Thoracic aorta (tissue), 2 donors: ENCODE results near the gene SPNS3. TPM values are rescaled to one million over a fixed set of nuclear protein-coding genes. Genes with fewer than 3 reads are reported as not detected.

Experiments
- ATAC-seq: fragments of 150-250 bp; one replicate; pipeline ENCODE4 v1.8.0; 2017; ENCODE audit warnings: low read depth; ENCODE audit not compliant: insufficient number of reproducible peaks, low FRiP score
- DNase-seq: peaks from one replicate; pipeline ENCODE4 v3.0.0-alpha.2; 2020; ENCODE audit warnings: low spot score
- H3K27ac ChIP-seq, 2 donors: fragments of 200-600 bp; sonication (generic); 1 replicate in 1 of 2; 2 replicates in 1 of 2; pipeline ENCODE4 v1.5.1; 2016; ENCODE audit warnings: mild to moderate bottlenecking in 2 of 2, moderate library complexity in 2 of 2
- H3K27me3 ChIP-seq: fragments of 200-600 bp; sonication (generic); replicated peaks from 2 replicates; pipeline ENCODE4 v1.6.0; 2016; ENCODE audit warnings: mild to moderate bottlenecking; ENCODE audit not compliant: insufficient read depth
- H3K36me3 ChIP-seq: fragments of 200-600 bp; sonication (generic); one replicate; pipeline ENCODE4 v1.5.1; 2016
- H3K4me1 ChIP-seq, 2 donors: fragments of 200-600 bp; sonication (generic); 1 replicate in 1 of 2; 2 replicates in 1 of 2; pipeline versions ENCODE4 v1.5.1 to v1.6.0; 2016; ENCODE audit warnings: low read depth in 2 of 2, mild to moderate bottlenecking in 1 of 2; ENCODE audit not compliant: control insufficient read depth in 1 of 2
- H3K4me3 ChIP-seq: fragments of 200-600 bp; sonication (generic); 2 replicates; pipeline ENCODE4 v1.5.1; 2016; ENCODE audit warnings: mild to moderate bottlenecking
- H3K9me3 ChIP-seq: fragments of 200-600 bp; sonication (generic); 2 replicates; pipeline ENCODE4 v1.5.1; 2016
- CTCF ChIP-seq: fragments of 200-600 bp; sonication (generic); IDR thresholded peaks from one replicate; pipeline ENCODE4 v1.5.1; 2019; ENCODE audit warnings: antibody characterized with exemption
- total RNA-seq, 2 donors: library from RNA; depleted of rRNA; stranded (reverse); fragments of >200 nt; gene quantifications; one replicate each; pipeline versions ENCODE4 v1.1.0 to v1.2.3, GENCODE V29; 2016

Gene SPNS3
- total RNA-seq, 2 donors from 2014 or later, result 1.9 TPM; not detected in 1

DNA sequence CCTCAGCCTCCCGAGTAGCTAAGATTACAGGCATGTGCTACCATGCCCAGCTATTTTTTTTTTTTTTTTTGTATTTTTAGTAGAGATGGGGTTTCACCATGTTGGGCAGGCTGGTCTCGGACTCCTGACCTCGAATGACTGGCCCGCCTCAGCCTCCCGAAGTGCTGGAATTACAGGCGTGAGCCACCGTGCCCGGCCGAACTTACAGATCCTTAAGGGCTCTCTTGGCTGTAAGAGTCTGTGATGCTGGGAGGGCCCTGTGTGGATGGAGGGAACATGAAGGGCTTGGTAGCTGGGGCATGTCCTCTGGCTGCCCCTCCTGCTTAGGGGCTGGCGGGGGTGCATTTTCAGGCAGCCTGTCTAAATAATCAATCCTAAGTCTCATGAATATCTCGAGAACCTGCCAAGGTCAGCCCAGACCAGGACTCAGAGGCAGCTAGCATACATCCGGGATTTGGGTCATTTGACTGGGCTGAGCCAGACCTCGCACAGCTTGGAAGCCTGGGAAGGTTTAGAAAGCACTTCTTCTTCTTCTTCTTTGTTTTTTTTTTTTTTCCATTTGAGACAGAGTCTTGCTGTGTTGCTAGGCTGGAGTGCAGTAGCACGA lies 17.1 kb downstream of the SPNS3 start:
- ATAC-seq (no peak), DNase-seq (no peak)
- Histone ChIP-seq H3K9me3 (no peaks in the 10 kb centered on the region), H3K27me3 (no peaks in the 10 kb centered on the region), H3K4me3 (no peak overlapping the region), H3K4me1 (no peaks in the 10 kb centered on the region), H3K36me3 (no peaks in the 10 kb centered on the region), H3K27ac (no peak overlapping the region)
- TF ChIP-seq CTCF, result no peak

GRCh38 chr17:4453812-4454591 lies 20.3 kb downstream of the SPNS3 start:
- no peak for TF ChIP-seq CTCF
- Histone ChIP-seq H3K4me3 (no peak overlapping the region), H3K27ac (no peak overlapping the region), H3K27me3 (no peaks in the 10 kb centered on the region), H3K9me3 (no peaks in the 10 kb centered on the region), H3K4me1 (no peaks in the 10 kb centered on the region), H3K36me3 (no peaks in the 10 kb centered on the region)
- no peak for DNase-seq
- no peak for ATAC-seq

- no peak for DNase-seq
- H3K36me3 ChIP-seq, result no peaks in the 10 kb centered on the region
- no peak overlapping the region for H3K4me3 ChIP-seq
- ATAC-seq, result no peak
- TF ChIP-seq CTCF, result no peak
- no peaks in the 10 kb centered on the region for H3K4me1 ChIP-seq
- H3K27me3 ChIP-seq, result no peaks in the 10 kb centered on the region
- peaks cover 7% of the 10 kb centered on the region for H3K9me3 ChIP-seq
- no peak overlapping the region for H3K27ac ChIP-seq
Measured at GRCh38 chr17:4460661-4461060, 26.9 kb downstream of the SPNS3 start.

GRCh38 chr17:4463818-4464476 lies 30.2 kb downstream of the SPNS3 start:
- Histone ChIP-seq H3K4me3 (no peak overlapping the region), H3K27ac (no peak overlapping the region), H3K36me3 (no peaks in the 10 kb centered on the region), H3K4me1 (no peaks in the 10 kb centered on the region), H3K27me3 (no peaks in the 10 kb centered on the region), H3K9me3 (peaks cover 7% of the 10 kb centered on the region)
- no peak for TF ChIP-seq CTCF
- no peak for ATAC-seq
- no peak for DNase-seq

DNA sequence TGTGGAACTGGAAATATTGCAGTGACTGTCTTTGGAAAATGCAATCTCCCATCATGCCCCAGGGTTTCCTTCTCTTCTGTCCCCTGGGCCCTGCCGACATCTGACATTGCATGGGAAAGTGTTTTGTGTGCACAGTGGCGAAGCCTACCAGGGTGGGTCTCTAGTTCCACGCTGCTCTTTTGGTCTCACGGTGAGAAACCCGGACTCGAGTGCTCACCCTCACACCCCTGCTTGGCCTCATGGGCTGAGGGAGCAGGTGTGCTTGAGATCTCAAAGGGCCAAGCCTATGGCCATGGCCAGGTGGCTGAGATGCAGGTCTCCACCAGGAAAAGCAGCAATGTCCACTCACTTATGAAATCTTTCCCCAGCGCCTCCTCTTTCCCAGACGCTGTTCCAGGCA lies 32.0 kb downstream of the SPNS3 start:
- TF ChIP-seq CTCF, result no peak
- Histone ChIP-seq H3K4me1 (no peaks in the 10 kb centered on the region), H3K9me3 (peaks cover under 1% of the 10 kb centered on the region), H3K27me3 (no peaks in the 10 kb centered on the region), H3K4me3 (no peak overlapping the region), H3K36me3 (no peaks in the 10 kb centered on the region), H3K27ac (no peak overlapping the region)
- ATAC-seq (no peak), DNase-seq (no peak)
